PC-3 (cell line): Measurements from ENCODE around the gene NPC1.

Experiments
- CTCF ChIP-seq: fragments of 300-600 bp; sonication (generic); conservative IDR thresholded peaks from 2 replicates; pipeline ENCODE4 v1.5.1; 2017; ENCODE audit warnings: antibody characterized with exemption, low read depth, mild to moderate bottlenecking, low read length
- EZH2 ChIP-seq: fragments of 300-600 bp; sonication (generic); IDR thresholded peaks from one replicate; pipeline ENCODE4 v1.6.1; 2017; ENCODE audit warnings: antibody characterized with exemption, mild to moderate bottlenecking, low read length; ENCODE audit not compliant: unreplicated experiment
- EZH2phosphoT487 ChIP-seq: fragments of 300-600 bp; sonication (generic); IDR thresholded peaks from 2 replicates; pipeline ENCODE4 v1.6.1; 2018; ENCODE audit warnings: mild to moderate bottlenecking, antibody characterized with exemption, low read length, borderline replicate concordance

GRCh38 chr18:23553887-23554286 is 32.4 kb downstream of the NPC1 start:
- TF ChIP-seq CTCF (no peak), EZH2phosphoT487 (no peak), EZH2 (no peak)
